ENCODE measurements around the gene FAM162A.

DNA sequence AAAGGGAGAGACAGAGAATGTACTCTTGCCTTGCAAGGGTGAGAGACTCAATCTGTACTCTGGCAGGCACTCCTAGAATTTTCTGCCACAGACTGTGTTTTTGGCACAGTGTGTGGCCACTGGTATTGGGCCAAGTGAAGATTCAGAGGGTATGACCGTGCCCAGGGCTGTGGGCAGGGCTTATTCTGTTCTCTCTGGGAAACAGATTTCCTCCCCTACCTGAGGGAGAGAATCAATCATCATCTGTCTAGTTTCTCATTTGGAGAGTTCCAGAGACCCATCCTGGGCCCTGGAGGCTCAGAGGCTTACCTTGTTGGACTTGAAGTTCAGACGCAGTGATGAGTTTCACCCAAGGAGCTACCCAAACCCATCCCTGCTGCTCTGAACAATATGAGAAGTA is 30.8 kb upstream of the FAM162A start:
- TF ChIP-seq EP300 (IDR thresholded peaks at IDR 0.05) (no peak), POLR2A (IDR thresholded peaks at IDR 0.05) (no peak)
